Neural progenitor cell (in vitro differentiated cells): ENCODE measurements around the gene RNF220.

Experiments used
- EZH2phosphoT487 ChIP-seq: fragments of 200-600 bp; sonication (generic); IDR thresholded peaks from 2 replicates; pipeline ENCODE4 v1.6.1; 2017; ENCODE audit warnings: antibody characterized with exemption
- TF ChIP-seq, protein P1 (sequence below): fragments of 200-600 bp; sonication (generic); IDR thresholded peaks from 2 replicates; pipeline ENCODE4 v1.5.1; 2017; ENCODE audit warnings: antibody characterized with exemption, mild to moderate bottlenecking

DNA sequence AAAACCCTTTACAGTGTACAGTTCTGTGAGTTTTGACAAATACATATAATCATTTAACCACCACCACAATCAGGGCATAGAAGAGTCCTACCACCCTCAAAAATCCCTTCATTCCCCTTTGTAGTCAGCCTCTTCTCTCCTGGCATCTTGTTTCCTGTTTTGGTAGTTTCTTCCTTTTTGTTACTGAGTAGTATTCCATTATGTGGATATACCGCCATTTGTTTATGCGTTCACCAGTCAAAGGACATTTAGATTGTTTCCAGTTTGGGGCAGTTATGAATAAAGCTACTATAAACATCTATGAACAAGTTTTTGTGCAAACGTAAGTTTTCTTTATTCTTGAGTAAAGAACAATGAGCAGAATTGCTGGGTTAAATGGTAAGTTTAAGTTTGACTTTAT is 49.6 kb downstream of the RNF220 start:
- TF ChIP-seq, protein P1, sequence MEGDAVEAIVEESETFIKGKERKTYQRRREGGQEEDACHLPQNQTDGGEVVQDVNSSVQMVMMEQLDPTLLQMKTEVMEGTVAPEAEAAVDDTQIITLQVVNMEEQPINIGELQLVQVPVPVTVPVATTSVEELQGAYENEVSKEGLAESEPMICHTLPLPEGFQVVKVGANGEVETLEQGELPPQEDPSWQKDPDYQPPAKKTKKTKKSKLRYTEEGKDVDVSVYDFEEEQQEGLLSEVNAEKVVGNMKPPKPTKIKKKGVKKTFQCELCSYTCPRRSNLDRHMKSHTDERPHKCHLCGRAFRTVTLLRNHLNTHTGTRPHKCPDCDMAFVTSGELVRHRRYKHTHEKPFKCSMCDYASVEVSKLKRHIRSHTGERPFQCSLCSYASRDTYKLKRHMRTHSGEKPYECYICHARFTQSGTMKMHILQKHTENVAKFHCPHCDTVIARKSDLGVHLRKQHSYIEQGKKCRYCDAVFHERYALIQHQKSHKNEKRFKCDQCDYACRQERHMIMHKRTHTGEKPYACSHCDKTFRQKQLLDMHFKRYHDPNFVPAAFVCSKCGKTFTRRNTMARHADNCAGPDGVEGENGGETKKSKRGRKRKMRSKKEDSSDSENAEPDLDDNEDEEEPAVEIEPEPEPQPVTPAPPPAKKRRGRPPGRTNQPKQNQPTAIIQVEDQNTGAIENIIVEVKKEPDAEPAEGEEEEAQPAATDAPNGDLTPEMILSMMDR = no peak
- no peak for TF ChIP-seq EZH2phosphoT487
